Cortex of kidney (tissue), 1 donor: ENCODE data around the gene TMEM52.

Experiments
- DNase-seq: peaks from one replicate; lab custom pipeline; 2025; lab: John Stamatoyannopoulos, UW

Gene TMEM52

GRCh38 chr1:1918901-1919303 is at the start of gene TMEM52:
TMEM52 (minus strand) TSS chr1:1919279; CDS start chr1:1919265, 14 bp downstream.
- DNase-seq: no peak

- no peak for DNase-seq
Observed at GRCh38 chr1:1967879-1968278, 48.8 kb upstream of the TMEM52 start.

- DNase-seq: no peak
Observed at GRCh38 chr1:1967151-1967550, 48.1 kb upstream of the TMEM52 start.

GRCh38 chr1:1966071-1966740 is 47.1 kb upstream of the TMEM52 start:
- no peak for DNase-seq

- DNase-seq: no peak
Observed at GRCh38 chr1:1965546-1965945, 46.5 kb upstream of the TMEM52 start.

- DNase-seq: no peak
Observed at GRCh38 chr1:1964811-1965210, 45.7 kb upstream of the TMEM52 start.

GRCh38 chr1:1963570-1963969 is 44.5 kb upstream of the TMEM52 start:
- DNase-seq: no peak

GRCh38 chr1:1962752-1963151 is 43.7 kb upstream of the TMEM52 start:
- DNase-seq: no peak

- DNase-seq: no peak
Observed at GRCh38 chr1:1960480-1961196, 41.6 kb upstream of the TMEM52 start.

- DNase-seq: no peak
Observed at GRCh38 chr1:1959840-1960479, 40.9 kb upstream of the TMEM52 start.

GRCh38 chr1:1959459-1959839 is 40.4 kb upstream of the TMEM52 start:
- no peak for DNase-seq

- no peak for DNase-seq
Observed at GRCh38 chr1:1958071-1958541, 39.0 kb upstream of the TMEM52 start.

- no peak for DNase-seq
Observed at GRCh38 chr1:1957533-1957961, 38.5 kb upstream of the TMEM52 start.

GRCh38 chr1:1956586-1957532 is 37.8 kb upstream of the TMEM52 start:
- no peak for DNase-seq

GRCh38 chr1:1956101-1956500 is 37.0 kb upstream of the TMEM52 start:
- no peak for DNase-seq

- no peak for DNase-seq
Observed at GRCh38 chr1:1955621-1956094, 36.6 kb upstream of the TMEM52 start.

GRCh38 chr1:1954831-1955441 is 35.9 kb upstream of the TMEM52 start:
- DNase-seq: no peak

GRCh38 chr1:1954015-1954414 is 34.9 kb upstream of the TMEM52 start:
- no peak for DNase-seq

- DNase-seq: no peak
Observed at GRCh38 chr1:1950940-1951339, 31.9 kb upstream of the TMEM52 start.

- no peak for DNase-seq
Observed at GRCh38 chr1:1948783-1949182, 29.7 kb upstream of the TMEM52 start.

- no peak for DNase-seq
Observed at GRCh38 chr1:1947493-1947892, 28.4 kb upstream of the TMEM52 start.
